ENCODE results near the gene LMBR1. TPM values are rescaled to one million over a fixed set of nuclear protein-coding genes. Genes with fewer than 3 reads are reported as not detected.

LMBR1 gene
- total and polyA plus RNA-seq, 2 of the 4 experiments (the other 2 are of a cell fraction) = 11.9 to 19.9 TPM

- no peak overlapping the region for H3K18ac ChIP-seq (ENCODE audit: low read depth, low read length)
- no peak overlapping the region for H3K4ac ChIP-seq (ENCODE audit: low read depth, low read length)
- H4K91ac ChIP-seq (ENCODE audit: insufficient read depth, low read depth, low read length) = no peak overlapping the region
- POLR2A ChIA-PET (ENCODE audit: unreplicated experiment) = interaction anchor here (0.7 kb wide), 1 partner anchor 19 kb away, joined by 3 read pairs; no protein-coding TSS in a partner anchor
- H3K27ac ChIP-seq (ENCODE audit: insufficient read depth, low read length) = no peak overlapping the region
- 67% methylated on average over 1 of the region's 5 CpGs; no CpG with 5 or more reads in 1 of the 2 experiments for WGBS, 2 experiments (ENCODE audit: extremely low coverage in 2 of 2, insufficient read length in 1 of 2)
- BruUV-seq (replicated peaks) = no TSS peak
- intact Hi-C loops (cut with micrococcal nuclease) = no loop called here
- H4K5ac ChIP-seq (ENCODE audit: low read depth, low read length) = no peak overlapping the region
- H2AFZ ChIP-seq (replicated peaks; ENCODE audit: low read length, poor library complexity) = no peak overlapping the region
- TF ChIP-seq, protein P1, sequence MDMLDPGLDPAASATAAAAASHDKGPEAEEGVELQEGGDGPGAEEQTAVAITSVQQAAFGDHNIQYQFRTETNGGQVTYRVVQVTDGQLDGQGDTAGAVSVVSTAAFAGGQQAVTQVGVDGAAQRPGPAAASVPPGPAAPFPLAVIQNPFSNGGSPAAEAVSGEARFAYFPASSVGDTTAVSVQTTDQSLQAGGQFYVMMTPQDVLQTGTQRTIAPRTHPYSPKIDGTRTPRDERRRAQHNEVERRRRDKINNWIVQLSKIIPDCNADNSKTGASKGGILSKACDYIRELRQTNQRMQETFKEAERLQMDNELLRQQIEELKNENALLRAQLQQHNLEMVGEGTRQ (IDR thresholded peaks at IDR 0.05; ENCODE audit: low read depth, low read length) = no peak
- TF ChIP-seq MAZ (IDR thresholded peaks at IDR 0.05; ENCODE audit: borderline replicate concordance, low read depth, low read length) = no peak
- TF ChIP-seq RCOR1 (IDR thresholded peaks at IDR 0.05; ENCODE audit: insufficient replicate concordance, low read length) = no peak
- TF ChIP-seq NFE2L2 (IDR thresholded peaks at IDR 0.05; ENCODE audit: low read depth, low read length) = no peak
- H3K9me1 ChIP-seq (ENCODE audit: insufficient read depth, low read length) = peaks cover 6% of the 10 kb centered on the region; the same call in 1 of the 2 replicates
- dilution Hi-C loops (cut with HindIII; ENCODE audit: low sequenced_read_pairs, unreplicated experiment) = no loop called here
- H3K56ac ChIP-seq (ENCODE audit: extremely low read depth, insufficient read depth, low read length) = no peak overlapping the region
- no peak overlapping the region for H3K4me2 ChIP-seq (ENCODE audit: low read depth, low read length)
- H3K79me1 ChIP-seq (ENCODE audit: low read depth in 1 of 2, low read length in 2 of 2) = peaks cover 17 to 23% of the 10 kb centered on the region in 2 experiments
- in situ Hi-C loops (cut with MboI; ENCODE audit: low sequenced_read_pairs) = no loop called here
- no peak overlapping the region for H2AK9ac ChIP-seq (replicated peaks; ENCODE audit: low read depth, low read length, poor library complexity)
- H4K20me1 ChIP-seq (ENCODE audit: insufficient read depth, low read length) = 0 out of 2 replicates have a peak, but pooled peaks cover 7% of the 10 kb centered on the region
- H3K9ac ChIP-seq (ENCODE audit: low read depth, low read length) = no peak overlapping the region
- no peaks in the 10 kb centered on the region for H3K27me3 ChIP-seq (ENCODE audit: control insufficient read depth, insufficient read depth, low read length)
- H3K23ac ChIP-seq (ENCODE audit: low read depth, low read length) = no peak overlapping the region
- no peak overlapping the region for H3K4me3 ChIP-seq (ENCODE audit: insufficient read depth, low read depth, low read length)
- no peak overlapping the region for H2BK15ac ChIP-seq (ENCODE audit: low read depth, low read length)
- peaks cover 7% of the 10 kb centered on the region for H3K4me1 ChIP-seq (ENCODE audit: control insufficient read depth, insufficient read depth, low read length)
- ATAC-seq (ENCODE audit: low read depth) (no peak), DNase-seq (no peak)
- H2AK5ac ChIP-seq (ENCODE audit: low read depth, low read length) = no peak overlapping the region
- no peak overlapping the region for H4K8ac ChIP-seq (ENCODE audit: low read depth in 2 of 2, low read length in 2 of 2)
- H2BK5ac ChIP-seq (ENCODE audit: low read depth, low read length, poor library complexity, severe bottlenecking) = no peak overlapping the region
- no peak overlapping the region for H2BK120ac ChIP-seq (ENCODE audit: low read depth, low read length)
- no peak overlapping the region for H2BK20ac ChIP-seq (ENCODE audit: low read depth, low read length)
- no peak overlapping the region for H3K14ac ChIP-seq (replicated peaks; ENCODE audit: low read depth, low read length)
- CTCF ChIA-PET = interaction anchor here (1.0 kb wide), 1 partner anchor 10 kb away, joined by 3 read pairs; no protein-coding TSS in a partner anchor
- H3K9me3 ChIP-seq (ENCODE audit: control insufficient read depth, insufficient read depth, low read length) = no peaks in the 10 kb centered on the region
- no peaks in the 10 kb centered on the region for H3K36me3 ChIP-seq (ENCODE audit: control insufficient read depth, insufficient read depth, low read length)
These were observed 50.7 kb downstream of the LMBR1 start for GRCh38 chr7:156842317-156842716.

All from IMR-90 (cell line).